C4-2B (cell line): ENCODE data around the gene TBC1D9.
A peak's percentile ranks its signal among the peaks of the same experiment; 100 is the strongest.

ENCODE experiments used
- H3K27ac ChIP-seq: fragments of 450-650 bp; 2 replicates; pipeline ENCODE4 v1.5.1; 2017
- ZFX ChIP-seq: fragments of 450-650 bp; IDR thresholded peaks from 2 replicates; pipeline ENCODE4 v1.6.1; 2017
- TF ChIP-seq, protein P1 (sequence below): fragments of 450-650 bp; conservative IDR thresholded peaks from 2 replicates; pipeline ENCODE4 v1.5.1; 2017; ENCODE audit warnings: mild to moderate bottlenecking

TBC1D9 gene

DNA sequence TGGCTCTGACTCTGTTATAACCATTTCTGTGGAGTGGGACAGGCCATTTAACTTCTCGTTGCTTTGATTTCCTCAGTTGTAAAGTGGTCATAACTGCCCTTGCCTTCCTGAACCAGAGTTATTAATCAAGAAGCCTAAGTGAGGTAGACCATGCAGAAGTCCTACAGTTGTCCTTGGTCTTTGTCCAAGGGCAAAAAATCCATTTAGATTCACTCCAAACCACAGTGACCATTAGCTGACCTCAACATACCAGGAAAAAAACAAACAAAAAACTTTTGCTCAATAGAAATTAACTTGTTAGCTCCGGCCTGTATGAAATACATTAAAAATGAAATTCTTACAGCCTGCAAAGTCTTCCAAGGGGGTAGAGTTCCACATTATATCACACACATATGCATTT, 52.7 kb downstream of the TBC1D9 start:
- H3K27ac ChIP-seq = no peak overlapping the region
- TF ChIP-seq, protein P1, sequence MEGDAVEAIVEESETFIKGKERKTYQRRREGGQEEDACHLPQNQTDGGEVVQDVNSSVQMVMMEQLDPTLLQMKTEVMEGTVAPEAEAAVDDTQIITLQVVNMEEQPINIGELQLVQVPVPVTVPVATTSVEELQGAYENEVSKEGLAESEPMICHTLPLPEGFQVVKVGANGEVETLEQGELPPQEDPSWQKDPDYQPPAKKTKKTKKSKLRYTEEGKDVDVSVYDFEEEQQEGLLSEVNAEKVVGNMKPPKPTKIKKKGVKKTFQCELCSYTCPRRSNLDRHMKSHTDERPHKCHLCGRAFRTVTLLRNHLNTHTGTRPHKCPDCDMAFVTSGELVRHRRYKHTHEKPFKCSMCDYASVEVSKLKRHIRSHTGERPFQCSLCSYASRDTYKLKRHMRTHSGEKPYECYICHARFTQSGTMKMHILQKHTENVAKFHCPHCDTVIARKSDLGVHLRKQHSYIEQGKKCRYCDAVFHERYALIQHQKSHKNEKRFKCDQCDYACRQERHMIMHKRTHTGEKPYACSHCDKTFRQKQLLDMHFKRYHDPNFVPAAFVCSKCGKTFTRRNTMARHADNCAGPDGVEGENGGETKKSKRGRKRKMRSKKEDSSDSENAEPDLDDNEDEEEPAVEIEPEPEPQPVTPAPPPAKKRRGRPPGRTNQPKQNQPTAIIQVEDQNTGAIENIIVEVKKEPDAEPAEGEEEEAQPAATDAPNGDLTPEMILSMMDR = no peak
- no peak for TF ChIP-seq ZFX

DNA sequence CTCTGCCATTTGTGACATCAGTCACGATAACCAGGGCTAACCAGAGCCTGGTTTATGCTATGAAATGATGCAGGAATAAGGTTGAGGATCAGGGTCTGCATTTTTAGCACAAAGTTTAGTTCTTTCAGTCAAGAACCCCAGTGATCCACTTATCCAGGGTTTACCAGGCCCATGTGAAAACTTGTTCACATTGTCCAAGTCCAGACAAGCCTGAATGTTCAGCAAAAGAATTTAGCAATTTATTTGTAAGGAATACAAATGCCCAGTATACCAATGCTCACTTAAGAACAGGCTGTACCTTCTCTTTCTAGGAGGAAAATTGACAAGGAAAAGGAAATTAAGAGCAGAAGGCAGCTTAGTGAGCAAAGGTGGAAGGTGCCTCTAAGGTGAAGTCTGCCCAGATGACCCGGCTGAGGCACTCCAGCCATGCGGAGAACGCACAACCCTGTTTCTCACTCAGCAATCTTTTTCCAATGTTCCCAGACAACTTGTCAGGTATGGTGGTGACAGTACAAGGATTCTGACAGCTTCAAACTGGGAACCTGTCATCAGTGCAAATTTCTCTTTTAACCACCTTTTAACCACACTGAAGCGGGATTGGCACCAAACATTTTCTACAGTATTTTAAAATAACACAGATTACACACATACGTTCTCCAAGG, 54.0 kb downstream of the TBC1D9 start:
- H3K27ac ChIP-seq = no peak overlapping the region
- TF ChIP-seq ZFX = no peak
- TF ChIP-seq, protein P1 = no peak

DNA sequence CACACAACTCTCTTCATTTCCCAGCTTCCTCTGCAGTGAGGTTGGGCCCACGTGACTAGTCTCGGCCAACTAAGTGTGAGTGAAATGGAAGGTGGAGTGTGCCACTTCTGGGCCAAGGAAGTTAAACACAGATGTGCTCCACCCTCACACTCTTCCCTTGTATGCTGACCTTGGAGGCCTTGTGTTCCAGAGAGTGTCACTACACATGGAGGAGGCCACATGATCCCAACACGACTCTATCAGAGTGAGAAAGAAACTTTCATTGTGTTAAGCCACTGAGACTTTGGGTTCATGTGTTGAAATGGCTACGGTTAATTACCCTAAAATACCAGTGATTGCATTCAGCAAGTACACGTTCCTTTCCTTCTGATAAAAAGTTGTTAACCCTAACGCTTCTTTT, 55.1 kb downstream of the TBC1D9 start:
- TF ChIP-seq ZFX = no peak
- TF ChIP-seq, protein P1 = no peak
- H3K27ac ChIP-seq = no peak overlapping the region

DNA sequence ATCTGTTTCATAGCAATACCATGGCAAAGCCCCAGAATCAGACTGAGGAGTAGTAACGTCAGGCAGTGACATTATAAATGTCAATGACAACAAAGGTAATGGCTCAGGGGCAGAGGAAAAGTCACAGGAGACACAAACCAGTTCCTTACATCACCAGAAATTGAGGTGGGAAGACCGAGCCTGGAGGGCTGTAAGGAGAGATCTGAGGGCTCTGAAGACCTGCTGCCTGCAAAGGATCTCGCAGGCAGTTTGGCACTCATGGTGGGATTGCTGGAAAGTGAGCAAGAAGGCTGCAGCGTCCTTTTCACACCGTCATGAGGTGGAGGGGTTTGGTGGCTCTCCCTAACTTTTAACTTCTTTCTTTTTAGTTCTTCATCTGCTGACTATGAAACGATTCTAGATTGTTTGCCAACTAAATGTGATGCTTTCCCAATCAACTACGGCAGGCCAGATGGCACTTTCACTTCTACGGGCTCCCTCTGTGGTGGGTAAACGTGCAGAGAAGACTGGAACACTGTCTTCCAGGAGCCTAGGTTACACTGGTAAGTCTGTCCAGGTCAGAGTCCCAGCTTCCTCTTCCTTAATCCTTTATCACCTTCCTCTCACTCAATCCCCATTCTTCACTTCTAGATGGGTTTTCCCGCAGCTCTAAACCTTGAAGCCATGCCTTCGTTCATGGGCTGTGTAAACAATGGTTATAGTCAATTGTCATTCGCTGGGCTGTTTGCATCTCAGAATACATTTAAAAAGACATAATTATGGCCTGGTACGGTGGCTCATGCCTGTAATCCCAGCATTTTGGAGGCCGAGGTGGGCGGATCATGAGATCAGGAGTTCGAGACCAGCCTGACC, 58.2 kb downstream of the TBC1D9 start:
- no peak overlapping the region for H3K27ac ChIP-seq
- TF ChIP-seq, protein P1 = no peak
- TF ChIP-seq ZFX = no peak

DNA sequence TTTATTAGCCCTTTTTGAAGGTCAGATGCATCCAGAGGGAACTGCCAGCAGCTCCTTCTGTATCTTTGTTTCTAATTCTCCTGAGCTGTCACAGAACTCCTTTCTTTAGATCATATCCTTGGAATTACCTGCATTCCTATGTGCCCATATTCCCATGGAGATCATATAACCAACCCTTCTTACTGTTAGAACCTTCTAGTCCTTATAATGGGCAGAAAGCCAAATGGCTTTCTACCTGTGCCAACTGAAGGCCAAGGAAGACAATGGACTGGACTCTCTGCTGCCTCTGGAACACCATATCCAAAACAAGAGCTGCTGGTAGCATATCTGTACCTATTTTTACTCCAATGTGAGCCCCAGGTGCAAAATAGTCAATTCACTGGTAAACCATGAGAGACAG, 60.7 kb downstream of the TBC1D9 start:
- no peak overlapping the region for H3K27ac ChIP-seq
- no peak for TF ChIP-seq ZFX
- TF ChIP-seq, protein P1 = no peak

DNA sequence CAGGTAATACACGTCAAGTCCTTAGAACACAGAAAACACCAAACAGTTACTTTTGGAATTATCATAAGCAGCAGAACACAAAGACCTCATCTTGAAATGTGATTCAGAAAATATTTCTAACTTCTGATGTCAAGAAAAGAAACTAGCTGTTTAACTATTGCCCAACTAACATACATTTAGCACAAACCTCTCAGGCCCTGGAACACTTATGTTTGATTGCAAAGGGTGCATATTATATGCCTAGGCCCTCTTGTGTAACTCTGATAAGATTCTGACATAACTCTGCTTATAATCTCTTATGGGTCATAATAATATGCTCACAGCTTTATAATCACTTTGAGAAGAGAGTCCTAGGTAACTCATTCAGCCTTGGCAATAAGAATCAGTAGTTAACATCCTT, 62.6 kb downstream of the TBC1D9 start:
- TF ChIP-seq, protein P1 = no peak
- no peak for TF ChIP-seq ZFX
- H3K27ac ChIP-seq = no peak overlapping the region

DNA sequence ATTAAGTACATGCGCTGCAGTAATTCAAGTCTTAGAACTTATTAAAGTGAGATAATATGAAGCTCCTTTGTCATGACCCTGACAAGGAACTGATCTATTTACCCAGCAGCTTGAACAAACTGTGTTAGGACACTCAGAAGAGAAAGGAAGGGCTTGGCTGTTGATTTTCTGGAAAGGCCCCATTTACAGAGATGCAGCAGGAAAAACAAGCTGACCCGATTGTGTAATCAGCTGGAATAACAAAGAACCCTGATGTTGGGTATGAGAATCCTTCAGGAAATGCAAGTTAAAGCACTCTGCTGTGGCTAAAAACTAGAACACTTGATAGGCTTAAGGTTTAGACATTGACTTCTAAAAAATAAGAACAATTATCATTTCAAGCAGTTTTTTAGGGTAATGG, 64.8 kb downstream of the TBC1D9 start:
- TF ChIP-seq, protein P1 = no peak
- TF ChIP-seq ZFX = no peak
- peak overlapping the region; percentile 81; the same call in 1 of the 2 replicates for H3K27ac ChIP-seq
